HCT116 (cell line): ENCODE measurements around the gene CPM. TPM values are rescaled to one million over a fixed set of nuclear protein-coding genes. Genes with fewer than 3 reads are reported as not detected.

Experiments
- ATAC-seq: fragments of 200-7000 bp; cut with Tn5 transposase; 2 replicates; pipeline ENCODE4 v1.9.1; 2020; ENCODE audit warnings: mild to moderate bottlenecking, moderate library complexity
- BruUV-seq: library from RNA; stranded (reverse); fragments of 400-500 nt; replicated peaks from 2 replicates; lab custom pipeline; 2021; lab: Mats Ljungman, UMichigan
- CTCF ChIA-PET: fragments of 300-600 bp; sonication (Branson Sonifier 250); formaldehyde crosslinking; loops from one replicate; lab custom pipeline; 2021; ENCODE audit warnings: antibody characterized with exemption; lab: Charles Lee
- POLR2A ChIA-PET: fragments of 300-600, 350-600 bp; sonication (Branson Sonifier 250); formaldehyde crosslinking; loops from one replicate; lab custom pipeline; 2021; ENCODE audit warnings: antibody characterized with exemption; lab: Charles Lee
- RAD21 ChIA-PET, 2 experiments: fragments of 300-600 bp; sonication (Branson Sonifier 250); formaldehyde crosslinking; loops; one replicate each; lab custom pipeline; 2023; ENCODE audit warnings: low total read pairs in 2 of 2; ENCODE audit not compliant: uncharacterized antibody in 2 of 2, unreplicated experiment in 2 of 2, low non-redundant PET in 1 of 2; lab: Charles Lee
- DNase-seq: peaks from one replicate; pipeline ENCODE4 v3.0.0-alpha.2; 2010; ENCODE audit warnings: low read depth, low spot score
- H2AFZ ChIP-seq: fragments of 200-600 bp; shearing (Covaris generic), sonication (generic); 2 replicates; pipeline ENCODE4 v1.6.1; 2017; ENCODE audit warnings: low read depth, mixed run types, mixed read lengths, antibody characterized with exemption, low read length; ENCODE audit not compliant: poor library complexity, severe bottlenecking
- H3K27ac ChIP-seq: 2 replicates; pipeline ENCODE4 v1.5.1; 2012; ENCODE audit warnings: low read depth, low read length
- H3K27me3 ChIP-seq: fragments of 200-600 bp; sonication (generic); 2 replicates; pipeline ENCODE4 v1.6.1; 2016; ENCODE audit warnings: mixed run types, low read length, mixed read lengths; ENCODE audit not compliant: insufficient read depth
- H3K36me3 ChIP-seq, 2 experiments: fragments of 200-500 bp in 1 of 2; fragments of 200-600 bp in 1 of 2; sonication (Bioruptor generic) in 1 of 2; sonication (generic) in 1 of 2; 2 replicates each; pipeline versions ENCODE4 v1.5.1 to v1.6.1; 2014 to 2016; ENCODE audit warnings: low read length in 2 of 2, inconsistent platforms in 1 of 2, mixed read lengths in 1 of 2, mixed run types in 1 of 2; ENCODE audit not compliant: insufficient read depth in 2 of 2, control insufficient read depth in 1 of 2
- H3K4me1 ChIP-seq, 2 experiments: fragments of 200-600 bp in 1 of 2; sonication (generic) in 1 of 2; 2 replicates each; pipeline versions ENCODE4 v1.5.1 to v1.6.1; 2012 to 2017; ENCODE audit warnings: low read length in 2 of 2, inconsistent platforms in 1 of 2, mild to moderate bottlenecking in 1 of 2, mixed read lengths in 1 of 2, mixed run types in 1 of 2, moderate library complexity in 1 of 2; ENCODE audit not compliant: insufficient read depth in 2 of 2, control insufficient read depth in 1 of 2
- H3K4me2 ChIP-seq: fragments of 200-600 bp; sonication (generic); 2 replicates; pipeline ENCODE4 v1.6.1; 2017; ENCODE audit warnings: mixed run types, low read length, mixed read lengths
- H3K4me3 ChIP-seq, 2 experiments: fragments of 200-600 bp in 1 of 2; sonication (generic) in 1 of 2; replicated peaks in 1 of 2; 2 replicates each; pipeline ENCODE4 v1.5.1; 2011 to 2016; ENCODE audit warnings: low read length in 2 of 2, control low read depth in 1 of 2, low read depth in 1 of 2, mild to moderate bottlenecking in 1 of 2, mixed read lengths in 1 of 2, mixed run types in 1 of 2
- H3K79me2 ChIP-seq: fragments of 200-600 bp; sonication (generic); 2 replicates; pipeline ENCODE4 v1.6.1; 2017; ENCODE audit warnings: mild to moderate bottlenecking, mixed run types, low read length, moderate library complexity, mixed read lengths; ENCODE audit not compliant: insufficient read depth
- H3K9ac ChIP-seq: fragments of 200-600 bp; sonication (generic); 2 replicates; pipeline ENCODE4 v1.6.1; 2016; ENCODE audit warnings: low read length, mixed read lengths
- H3K9me2 ChIP-seq: fragments of 200-600 bp; sonication (generic), shearing (Covaris generic); 2 replicates; pipeline ENCODE4 v1.6.1; 2017; ENCODE audit warnings: mixed run types, mild to moderate bottlenecking, moderate library complexity; ENCODE audit not compliant: insufficient read depth
- H3K9me3 ChIP-seq, 2 experiments: fragments of 200-500 bp in 1 of 2; fragments of 200-600 bp in 1 of 2; sonication (Bioruptor generic) in 1 of 2; sonication (generic) in 1 of 2; 2 replicates each; pipeline ENCODE4 v1.6.1; 2014 to 2017; ENCODE audit warnings: low read length in 2 of 2, mixed read lengths in 2 of 2, inconsistent platforms in 1 of 2, low read depth in 1 of 2, mild to moderate bottlenecking in 1 of 2, mixed run types in 1 of 2, moderate library complexity in 1 of 2; ENCODE audit not compliant: control insufficient read depth in 1 of 2, insufficient read depth in 1 of 2
- H4K20me1 ChIP-seq: fragments of 200-600 bp; sonication (generic), shearing (Covaris generic); 2 replicates; pipeline ENCODE4 v1.6.1; 2017; ENCODE audit warnings: mixed run types, mild to moderate bottlenecking, moderate library complexity; ENCODE audit not compliant: insufficient read depth
- CEBPB ChIP-seq: IDR thresholded peaks from 2 replicates; pipeline ENCODE4 v1.6.1; 2012; ENCODE audit warnings: low read depth
- EZH2phosphoT487 ChIP-seq: fragments of 200-600 bp; IDR thresholded peaks from 2 replicates; pipeline ENCODE4 v1.6.1; 2018; ENCODE audit warnings: antibody characterized with exemption, borderline replicate concordance
- JUND ChIP-seq: IDR thresholded peaks from 2 replicates; pipeline ENCODE4 v1.6.1; 2012
- POLR2A ChIP-seq: IDR thresholded peaks from 2 replicates; pipeline ENCODE4 v1.7.0; 2011; ENCODE audit warnings: borderline replicate concordance; ENCODE audit not compliant: insufficient read depth, insufficient read length; ENCODE audit errors: extremely low read depth
- ZFX ChIP-seq: fragments of 450-650 bp; IDR thresholded peaks from 2 replicates; pipeline ENCODE4 v1.6.1; 2017
- intact Hi-C: fragments of 100-400 bp; cut with micrococcal nuclease; formaldehyde crosslinking; loops from 2 replicates; pipeline ENCODE4 v1.10.0; 2022
- total RNA-seq: library from RNA; stranded (reverse); gene quantifications from one replicate; pipeline ENCODE4 v1.2.1, GENCODE V29; 2021; ENCODE audit not compliant: unreplicated experiment

Gene CPM
- total RNA-seq, 1 experiment from 2014 or later, result 5.3 TPM

GRCh38 chr12:68957273-68957672, 24.3 kb upstream of the CPM start:
- H3K79me2 ChIP-seq, result no peaks in the 10 kb centered on the region
- no TSS peak for BruUV-seq
- H3K4me3 ChIP-seq, result no peak overlapping the region
- no peaks in the 10 kb centered on the region for H3K9me2 ChIP-seq
- 0 out of 4 replicates have a peak, but pooled peaks cover 4% of the 10 kb centered on the region in 2 experiments for H3K9me3 ChIP-seq
- DNase-seq (no peak), ATAC-seq (no peak)
- H3K4me1 ChIP-seq, result no peaks in the 10 kb centered on the region; a peak in 1 of 4 replicates
- H3K36me3 ChIP-seq, result no peaks in the 10 kb centered on the region
- H4K20me1 ChIP-seq, result no peaks in the 10 kb centered on the region
- no peak overlapping the region for H3K4me2 ChIP-seq
- intact Hi-C loops, result no loop called here
- ChIA-PET CTCF (no interaction called here), RAD21 (no interaction called here), POLR2A (no interaction called here)
- no peaks in the 10 kb centered on the region for H3K27me3 ChIP-seq
- TF ChIP-seq CEBPB, result no peak
- no peak for TF ChIP-seq EZH2phosphoT487
- TF ChIP-seq ZFX, result no peak
- no peak for TF ChIP-seq POLR2A
- H3K27ac ChIP-seq, result no peak overlapping the region
- H3K9ac ChIP-seq, result no peak overlapping the region
- H2AFZ ChIP-seq, result no peak overlapping the region

DNA sequence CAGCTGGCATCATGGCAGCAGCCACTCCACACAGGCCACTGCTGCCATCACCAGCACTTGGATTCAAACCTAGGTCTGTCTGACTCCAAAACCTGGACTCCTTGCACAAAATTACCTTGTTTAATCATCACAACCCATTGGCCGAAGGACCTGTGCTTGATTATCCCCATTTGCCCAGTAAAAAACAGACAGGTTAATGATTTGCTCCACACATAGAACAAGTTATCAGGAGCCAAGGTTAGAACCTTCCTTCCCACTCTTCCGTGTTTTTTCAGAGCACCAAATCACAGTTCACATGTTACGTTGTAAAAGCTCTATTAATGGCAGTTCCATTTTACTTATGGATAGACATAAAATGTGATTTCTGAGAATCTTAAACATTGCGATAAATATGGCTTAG, 23.5 kb upstream of the CPM start:
- Histone ChIP-seq H3K9me3 (0 out of 4 replicates have a peak, but pooled peaks cover 4% of the 10 kb centered on the region in 2 experiments), H3K4me2 (no peak overlapping the region), H2AFZ (no peak overlapping the region), H3K27me3 (no peaks in the 10 kb centered on the region), H3K36me3 (no peaks in the 10 kb centered on the region), H4K20me1 (no peaks in the 10 kb centered on the region), H3K9ac (no peak overlapping the region), H3K27ac (no peak overlapping the region), H3K4me3 (no peak overlapping the region), H3K4me1 (no peaks in the 10 kb centered on the region; a peak in 1 of 4 replicates)
- POLR2A ChIA-PET, result no interaction called here
- intact Hi-C loops, result no loop called here
- no peak for TF ChIP-seq JUND
- no peak for TF ChIP-seq ZFX
- TF ChIP-seq, all 23 proteins: peak for 0
- ATAC-seq, result no peak
- CTCF ChIA-PET, result no interaction called here
- RAD21 ChIA-PET, result no interaction called here
- H3K9me2 ChIP-seq, result no peaks in the 10 kb centered on the region
- BruUV-seq, result no TSS peak
- H3K79me2 ChIP-seq, result no peaks in the 10 kb centered on the region
- DNase-seq, result no peak
